ENCODE measurements around the gene VMP1.
"Not testable (repeated sequence)": the region's sequence is repeated elsewhere in the genome, so short reads cannot be mapped to it uniquely, and the experiment has no call there.

The VMP1 gene

DNA sequence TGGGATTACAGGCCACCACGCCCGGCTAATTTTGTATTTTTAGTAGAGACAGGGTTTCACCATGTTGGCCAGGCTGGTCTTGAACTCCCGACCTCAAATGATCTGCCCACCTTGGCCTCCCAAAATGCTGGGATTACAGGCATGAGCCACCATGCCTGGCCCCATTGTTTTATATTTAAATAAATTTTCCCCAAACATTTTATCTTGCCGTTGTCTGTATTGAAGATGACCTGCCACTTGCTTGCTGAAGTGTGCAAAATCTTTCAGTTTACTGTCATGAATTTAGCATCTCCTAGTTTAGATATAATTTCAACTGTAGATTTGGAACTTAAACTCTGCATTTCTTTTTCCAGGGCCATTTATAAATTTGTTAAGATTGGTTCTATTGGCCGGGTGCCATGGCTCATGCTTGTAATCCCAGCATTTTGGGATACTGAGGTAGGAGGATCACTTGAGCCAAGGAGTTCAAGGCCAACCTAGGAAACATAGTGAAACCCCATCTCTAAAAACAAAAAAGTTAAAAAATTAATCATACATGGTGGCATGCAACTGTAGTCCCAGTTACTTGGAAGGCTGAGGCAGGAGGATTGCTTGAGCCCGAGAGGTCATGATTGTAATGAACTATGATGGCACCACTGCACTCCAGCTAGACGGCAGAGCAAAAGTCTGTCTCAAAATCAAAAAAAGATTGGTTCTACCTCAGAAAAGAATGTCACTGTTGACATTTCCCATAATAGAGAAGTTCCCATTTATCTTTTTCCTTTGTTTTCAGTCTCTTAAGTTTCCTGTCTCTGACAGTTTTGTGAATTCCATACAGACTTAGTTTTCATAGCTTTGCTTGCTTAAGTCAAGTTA is 84.4 kb downstream of the VMP1 start:
- TF ChIP-seq, protein P1, sequence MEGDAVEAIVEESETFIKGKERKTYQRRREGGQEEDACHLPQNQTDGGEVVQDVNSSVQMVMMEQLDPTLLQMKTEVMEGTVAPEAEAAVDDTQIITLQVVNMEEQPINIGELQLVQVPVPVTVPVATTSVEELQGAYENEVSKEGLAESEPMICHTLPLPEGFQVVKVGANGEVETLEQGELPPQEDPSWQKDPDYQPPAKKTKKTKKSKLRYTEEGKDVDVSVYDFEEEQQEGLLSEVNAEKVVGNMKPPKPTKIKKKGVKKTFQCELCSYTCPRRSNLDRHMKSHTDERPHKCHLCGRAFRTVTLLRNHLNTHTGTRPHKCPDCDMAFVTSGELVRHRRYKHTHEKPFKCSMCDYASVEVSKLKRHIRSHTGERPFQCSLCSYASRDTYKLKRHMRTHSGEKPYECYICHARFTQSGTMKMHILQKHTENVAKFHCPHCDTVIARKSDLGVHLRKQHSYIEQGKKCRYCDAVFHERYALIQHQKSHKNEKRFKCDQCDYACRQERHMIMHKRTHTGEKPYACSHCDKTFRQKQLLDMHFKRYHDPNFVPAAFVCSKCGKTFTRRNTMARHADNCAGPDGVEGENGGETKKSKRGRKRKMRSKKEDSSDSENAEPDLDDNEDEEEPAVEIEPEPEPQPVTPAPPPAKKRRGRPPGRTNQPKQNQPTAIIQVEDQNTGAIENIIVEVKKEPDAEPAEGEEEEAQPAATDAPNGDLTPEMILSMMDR (IDR thresholded peaks at IDR 0.05; ENCODE audit: insufficient read depth, missing control alignments), result no peak
- no peak for DNase-seq (ENCODE audit: insufficient read length, low spot score)
- no peak for FAIRE-seq

DNA sequence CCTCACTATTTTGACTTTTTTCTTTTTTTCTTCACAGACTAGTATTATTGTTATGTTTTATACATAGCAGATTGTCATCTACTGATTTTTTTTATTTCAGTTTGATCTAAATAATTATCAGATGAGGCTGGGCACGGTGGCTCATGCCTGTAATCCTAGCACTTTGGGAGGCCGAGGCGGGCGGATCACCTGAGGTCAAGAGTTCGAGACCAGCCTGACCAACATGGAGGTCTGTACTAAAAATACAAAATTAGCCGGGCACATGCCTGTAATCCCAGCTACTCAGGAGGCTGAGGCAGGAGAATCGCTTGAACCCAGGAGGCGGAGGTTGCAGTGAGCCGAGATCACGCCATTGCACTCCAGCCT is 85.0 kb downstream of the VMP1 start:
- not testable (repeated sequence) for DNase-seq (ENCODE audit: insufficient read length, low spot score); FAIRE-seq

DNA sequence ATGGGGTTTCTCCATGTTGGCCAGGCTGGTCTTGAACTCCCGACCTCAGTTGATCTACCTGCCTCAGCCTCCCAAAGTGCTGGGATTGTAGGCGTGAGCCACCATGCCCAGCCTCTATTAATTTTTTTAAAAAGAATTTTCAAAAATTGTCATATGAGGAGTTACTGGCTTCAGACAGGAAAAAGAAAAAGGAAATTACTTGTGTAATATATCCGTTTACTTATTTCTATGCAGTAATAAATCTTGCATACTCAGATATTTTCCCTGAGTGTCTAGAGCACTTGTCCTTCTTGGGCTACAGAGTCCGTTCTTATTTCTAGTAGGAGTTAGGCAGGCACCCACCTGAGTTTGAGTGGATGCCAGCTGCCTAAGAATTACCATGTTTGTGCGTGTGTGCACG is 85.8 kb downstream of the VMP1 start:
- DNase-seq (ENCODE audit: insufficient read length, low spot score) (no peak), FAIRE-seq (no peak)
- TF ChIP-seq, protein P1 (IDR thresholded peaks at IDR 0.05; ENCODE audit: insufficient read depth, missing control alignments), result no peak

DNA sequence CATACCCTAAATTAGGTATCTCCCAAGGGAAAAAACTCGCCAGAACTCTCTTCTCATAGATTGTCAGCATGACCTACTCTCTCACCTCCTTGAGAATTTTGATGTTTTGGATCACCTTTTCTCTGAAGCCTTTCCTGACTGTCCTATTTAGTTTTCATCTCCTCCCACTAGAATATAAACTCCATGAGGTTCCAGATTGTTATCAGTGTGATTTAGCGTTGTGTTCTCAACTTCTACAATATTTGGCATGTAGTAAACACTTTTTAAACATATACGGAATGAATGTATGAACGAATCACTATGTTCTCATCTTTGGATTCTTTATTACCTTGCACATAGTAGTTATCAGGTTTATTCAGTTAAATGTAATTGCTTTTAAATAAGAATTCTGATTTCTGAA is 88.7 kb downstream of the VMP1 start:
- FAIRE-seq, result no peak
- DNase-seq (ENCODE audit: insufficient read length, low spot score), result no peak
- TF ChIP-seq, protein P1 (IDR thresholded peaks at IDR 0.05; ENCODE audit: insufficient read depth, missing control alignments), result no peak

DNA sequence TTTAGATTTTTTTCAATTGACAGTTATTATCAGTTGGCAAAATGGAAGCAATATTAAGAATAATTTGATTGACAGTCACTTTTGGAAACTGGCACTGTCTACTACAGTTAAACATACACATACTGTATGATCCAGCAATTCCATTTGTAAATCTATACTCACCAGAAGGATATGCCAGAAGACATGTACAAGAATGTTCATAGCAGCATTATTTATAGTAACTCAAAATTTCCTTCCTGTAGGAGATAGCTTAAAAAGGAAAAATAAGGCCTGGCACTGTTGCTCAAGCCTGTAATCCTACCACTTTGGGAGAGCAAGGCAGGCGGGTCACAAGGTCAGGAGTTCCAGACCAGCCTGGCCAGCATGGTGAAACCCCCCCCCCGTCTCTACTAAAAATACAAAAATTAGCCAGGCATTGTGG is 89.3 kb downstream of the VMP1 start:
- no peak for FAIRE-seq
- TF ChIP-seq, protein P1 (IDR thresholded peaks at IDR 0.05; ENCODE audit: insufficient read depth, missing control alignments), result no peak

DNA sequence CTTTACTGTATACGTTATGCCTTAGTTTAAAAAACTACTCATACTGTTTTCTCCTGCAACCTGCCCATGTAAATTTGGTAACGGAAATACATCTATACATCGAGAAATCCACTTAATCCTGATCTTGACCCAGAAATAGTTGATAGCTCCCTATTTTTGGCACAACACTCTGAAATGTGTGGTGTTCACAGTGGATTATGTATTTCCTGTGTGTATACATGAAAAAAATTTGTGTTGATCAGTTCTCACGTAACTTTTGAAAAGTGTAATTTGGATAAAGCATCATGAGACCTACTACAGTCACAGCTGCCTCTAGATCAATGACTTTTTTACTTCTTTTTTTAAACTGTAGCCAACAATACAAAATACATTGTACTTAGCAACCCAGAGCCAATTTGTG is 90.7 kb downstream of the VMP1 start:
- no peak for FAIRE-seq
- TF ChIP-seq, protein P1 (IDR thresholded peaks at IDR 0.05; ENCODE audit: insufficient read depth, missing control alignments), result no peak
- no peak for DNase-seq (ENCODE audit: insufficient read length, low spot score)

More for the DNA sequence above, 89.3 kb downstream of the VMP1 start:
- no peak for DNase-seq (ENCODE audit: insufficient read length, low spot score)

DNA sequence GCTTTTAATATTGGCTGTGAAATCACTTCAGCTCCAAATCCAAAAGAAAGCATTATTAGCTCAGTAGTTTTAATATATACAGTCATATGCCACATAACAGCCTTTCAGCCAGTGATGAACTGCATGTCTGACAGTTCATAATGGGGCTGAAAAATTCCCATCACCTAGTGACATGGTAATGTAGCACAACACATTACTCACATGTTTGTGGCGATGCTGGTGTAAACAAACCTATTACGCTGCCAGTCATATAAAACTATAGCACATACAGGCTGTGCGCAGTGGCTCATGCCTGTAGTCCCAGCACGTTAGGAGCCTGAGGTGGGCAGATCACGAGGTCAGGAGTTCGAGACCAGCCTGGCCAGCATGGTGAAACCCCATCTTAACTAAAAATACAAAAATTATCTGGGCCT is 93.1 kb downstream of the VMP1 start:
- TF ChIP-seq, protein P1 (IDR thresholded peaks at IDR 0.05; ENCODE audit: insufficient read depth, missing control alignments), result no peak
- FAIRE-seq (no peak), DNase-seq (ENCODE audit: insufficient read length, low spot score) (no peak)

All from D721Med (cell line).